MCF 10A (cell line): ENCODE measurements around the gene SART3. TPM values are rescaled to one million over a fixed set of nuclear protein-coding genes. Genes with fewer than 3 reads are reported as not detected.

Experiments
- BruUV-seq: library from RNA; stranded (reverse); fragments of 400-500 nt; replicated peaks from 2 replicates; lab custom pipeline; 2021; lab: Mats Ljungman, UMichigan
- CTCF ChIA-PET: fragments of 300-600 bp; sonication (Branson Sonifier 250); formaldehyde crosslinking; extraction: SDS; loops from one replicate; lab custom pipeline; 2021; ENCODE audit warnings: antibody characterized with exemption, inconsistent platforms; lab: Yijun Ruan, JAX
- POLR2A ChIA-PET: fragments of 300-600, 350-650 bp; sonication (Branson Sonifier 250); formaldehyde crosslinking; extraction: SDS; loops from one replicate; lab custom pipeline; 2020; ENCODE audit warnings: antibody characterized with exemption, inconsistent platforms; lab: Yijun Ruan, JAX
- DNase-seq: peaks from one replicate; pipeline ENCODE4 v3.0.0-alpha.2; 2018; ENCODE audit not compliant: unreplicated experiment
- H3K27ac Mint-ChIP-seq: one replicate; pipeline ENCODE4 v1.8.0; 2022; ENCODE audit warnings: mild to moderate bottlenecking, low read depth, mixed read lengths; ENCODE audit not compliant: unreplicated experiment
- H3K27me3 Mint-ChIP-seq: one replicate; pipeline ENCODE4 v1.8.0; 2022; ENCODE audit warnings: mixed read lengths; ENCODE audit not compliant: insufficient read depth, unreplicated experiment
- H3K36me3 Mint-ChIP-seq: one replicate; pipeline ENCODE4 v1.8.0; 2022; ENCODE audit warnings: mild to moderate bottlenecking, moderate library complexity, mixed read lengths; ENCODE audit not compliant: insufficient read depth, unreplicated experiment
- H3K4me1 Mint-ChIP-seq: one replicate; pipeline ENCODE4 v1.8.0; 2022; ENCODE audit warnings: mixed read lengths; ENCODE audit not compliant: insufficient read depth, unreplicated experiment
- H3K4me3 Mint-ChIP-seq: one replicate; pipeline ENCODE4 v1.8.0; 2022; ENCODE audit warnings: mild to moderate bottlenecking, moderate library complexity, mixed read lengths; ENCODE audit not compliant: unreplicated experiment
- H3K9me3 Mint-ChIP-seq: one replicate; pipeline ENCODE4 v1.8.0; 2022; ENCODE audit warnings: mixed read lengths; ENCODE audit not compliant: unreplicated experiment
- CTCF ChIP-seq: fragments of 200-600 bp; IDR thresholded peaks from one replicate; pipeline ENCODE4 v1.8.0; 2022; ENCODE audit warnings: antibody characterized with exemption, mild to moderate bottlenecking; ENCODE audit not compliant: unreplicated experiment
- intact Hi-C: fragments of 100-400 bp; cut with micrococcal nuclease; formaldehyde crosslinking; loops from 2 replicates; pipeline ENCODE4 v1.14.1; 2022
- total RNA-seq: library from RNA; stranded (reverse); gene quantifications from 2 replicates; pipeline ENCODE4 v1.2.3, GENCODE V29; 2022

SART3 gene
- total RNA-seq, 1 experiment from 2014 or later = 73.4 TPM

GRCh38 chr12:108566452-108566851 lies 5.5 kb upstream of the SART3 start:
- POLR2A ChIA-PET = interaction anchor here (0.6 to 8.3 kb wide), 5 partner anchors 44 to 527 kb away, joined by 3 to 105 read pairs (median 4); partner anchors contain the start of gene ALKBH2
- CTCF ChIA-PET = interaction anchor here (0.5 to 14.4 kb wide), 7 partner anchors 10 to 384 kb away, joined by 3 to 274 read pairs (median 3); no protein-coding TSS in a partner anchor
- Mint-ChIP-seq H3K36me3 (peaks cover 66% of the 10 kb centered on the region), H3K9me3 (no peaks in the 10 kb centered on the region), H3K4me1 (peaks cover 13% of the 10 kb centered on the region), H3K4me3 (peak overlapping the region; percentile 44), H3K27ac (no peak overlapping the region), H3K27me3 (no peaks in the 10 kb centered on the region)
- TF ChIP-seq CTCF = no peak
- DNase-seq = no peak
- intact Hi-C loops = no loop called here
- no TSS peak for BruUV-seq

- H3K9me3 Mint-ChIP-seq = no peaks in the 10 kb centered on the region
- peaks cover 13% of the 10 kb centered on the region for H3K4me1 Mint-ChIP-seq
- peaks cover 66% of the 10 kb centered on the region for H3K36me3 Mint-ChIP-seq
- H3K27ac Mint-ChIP-seq = no peak overlapping the region
- BruUV-seq = no TSS peak
- ChIA-PET CTCF (interaction anchor here (0.5 to 14.4 kb wide), 7 partner anchors 29 to 385 kb away, joined by 3 to 274 read pairs (median 3); no protein-coding TSS in a partner anchor), POLR2A (interaction anchor here (0.7 to 8.3 kb wide), 5 partner anchors 16 to 528 kb away, joined by 3 to 105 read pairs (median 4); partner anchors contain the start of gene ALKBH2)
- TF ChIP-seq CTCF = no peak
- intact Hi-C loops = no loop called here
- H3K4me3 Mint-ChIP-seq = peak overlapping the region; percentile 44
- peak; percentile 95 for DNase-seq
- H3K27me3 Mint-ChIP-seq = no peaks in the 10 kb centered on the region
Measured at GRCh38 chr12:108565976-108566375, 5.0 kb upstream of the SART3 start.

- H3K27me3 Mint-ChIP-seq = no peaks in the 10 kb centered on the region
- no peak for DNase-seq
- no peak overlapping the region for H3K4me3 Mint-ChIP-seq
- intact Hi-C loops = no loop called here
- H3K4me1 Mint-ChIP-seq = peaks cover 14% of the 10 kb centered on the region
- ChIA-PET POLR2A (interaction anchor here (1.0 to 8.3 kb wide), 4 partner anchors 8 to 137 kb away, joined by 3 to 105 read pairs (median 3); no protein-coding TSS in a partner anchor), CTCF (interaction anchor here (0.6 to 14.4 kb wide), 14 partner anchors 13 to 529 kb away, joined by 3 to 274 read pairs (median 4); no protein-coding TSS in a partner anchor)
- no TSS peak for BruUV-seq
- H3K9me3 Mint-ChIP-seq = no peaks in the 10 kb centered on the region
- peaks cover 62% of the 10 kb centered on the region for H3K36me3 Mint-ChIP-seq
- no peak overlapping the region for H3K27ac Mint-ChIP-seq
- TF ChIP-seq CTCF = no peak
Measured at GRCh38 chr12:108565146-108565545, 4.2 kb upstream of the SART3 start.

GRCh38 chr12:108564724-108565123 lies 3.8 kb upstream of the SART3 start:
- POLR2A ChIA-PET = interaction anchor here (0.8 to 8.3 kb wide), 6 partner anchors 9 to 530 kb away, joined by 3 to 105 read pairs (median 3); no protein-coding TSS in a partner anchor
- H3K36me3 Mint-ChIP-seq = peaks cover 60% of the 10 kb centered on the region
- no peak for DNase-seq
- no TSS peak for BruUV-seq
- H3K9me3 Mint-ChIP-seq = no peaks in the 10 kb centered on the region
- TF ChIP-seq CTCF = no peak
- H3K4me1 Mint-ChIP-seq = peaks cover 18% of the 10 kb centered on the region
- CTCF ChIA-PET = interaction anchor here (0.6 to 14.4 kb wide), 19 partner anchors 13 to 530 kb away, joined by 3 to 274 read pairs (median 4); partner anchors contain the start of gene FICD
- intact Hi-C loops = loop anchor here (5.0 kb wide), 1 partner anchor 168 kb away; the partner anchor contains the start of gene CORO1C
- H3K27ac Mint-ChIP-seq = no peak overlapping the region
- H3K4me3 Mint-ChIP-seq = peak overlapping the region; percentile 96
- no peaks in the 10 kb centered on the region for H3K27me3 Mint-ChIP-seq
